Lower lobe of right lung (tissue), 2 donors: ENCODE measurements around the gene NR0B1. TPM values are rescaled to one million over a fixed set of nuclear protein-coding genes. Genes with fewer than 3 reads are reported as not detected.

Experiments
- ATAC-seq, 2 donors: fragments of 200-7000 bp; cut with Tn5 transposase; one replicate each; pipeline ENCODE4 v1.9.1; 2020 to 2022; ENCODE audit warnings: mild to moderate bottlenecking in 2 of 2, moderate library complexity in 2 of 2
- DNase-seq: peaks from one replicate; pipeline ENCODE4 v3.0.0-alpha.2; 2020
- H3K27ac ChIP-seq: fragments of 200-600 bp; one replicate; pipeline ENCODE4 v1.8.0; 2022
- H3K27me3 ChIP-seq: fragments of 200-600 bp; one replicate; pipeline ENCODE4 v1.8.0; 2022; ENCODE audit warnings: low read depth
- H3K36me3 ChIP-seq: fragments of 200-600 bp; one replicate; pipeline ENCODE4 v1.8.0; 2022; ENCODE audit warnings: mild to moderate bottlenecking
- H3K4me1 ChIP-seq: fragments of 200-600 bp; one replicate; pipeline ENCODE4 v1.8.0; 2022
- H3K4me3 ChIP-seq: fragments of 200-600 bp; one replicate; pipeline ENCODE4 v1.8.0; 2022; ENCODE audit warnings: mild to moderate bottlenecking
- H3K9me3 ChIP-seq: fragments of 200-600 bp; one replicate; pipeline ENCODE4 v1.8.0; 2022
- CTCF ChIP-seq: fragments of 200-600 bp; IDR thresholded peaks from one replicate; pipeline ENCODE4 v1.8.0; 2022; ENCODE audit warnings: antibody characterized with exemption, mild to moderate bottlenecking
- intact Hi-C: fragments of 100-400 bp; cut with DNase I; formaldehyde crosslinking; loops from one replicate; pipeline ENCODE4 v1.11.0; 2022
- long read RNA-seq: library from polyadenylated mRNA; unstranded; transcript quantifications from one replicate; pipeline ENCODE4 v2.0.0, GENCODE V29; 2021
- total RNA-seq: library from RNA; stranded (reverse); fragmentation: NEBNext Ultra II Directional; extraction: Animal tissue kit (Norgen Biotek cat#: 25700); gene quantifications from one replicate; pipeline ENCODE4 v1.2.1, GENCODE V29; 2021
- donor health status: DM: no; HTN: yes; CAD: no; lungs with severe emphysema.

Gene NR0B1
- total RNA-seq = not detected
- long read RNA-seq = 0 reads

DNA sequence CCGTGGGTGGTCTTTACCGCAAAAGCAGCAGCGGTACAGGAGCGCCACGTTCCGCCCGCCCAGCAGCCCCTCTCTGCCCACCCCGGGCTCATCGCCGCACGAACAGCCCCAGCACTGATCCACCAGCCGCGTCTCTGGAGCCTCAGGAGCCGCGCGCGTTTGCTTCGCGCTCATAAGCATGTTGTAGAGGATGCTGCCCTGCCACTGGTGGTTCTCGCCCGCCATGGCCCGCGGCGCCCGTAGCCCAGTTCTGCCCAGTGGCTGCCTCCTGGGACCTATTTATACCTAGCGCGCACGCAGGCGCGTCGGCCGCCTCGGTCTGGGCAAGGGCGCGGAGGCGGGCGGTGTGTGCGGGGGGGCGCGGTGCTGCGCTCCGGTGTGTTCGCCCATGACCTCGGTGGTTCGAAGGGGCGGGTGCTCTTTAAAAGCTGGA lies at the start of gene NR0B1:
TSS of gene NR0B1 (minus strand) at position 252 of the 433 bp plus-strand sequence. CDS start at position 225, 27 bp downstream.
- intact Hi-C loops = no loop called here
- no peak within 1 kb of the TSS for H3K27ac ChIP-seq
- no peak for DNase-seq
- H3K27me3 ChIP-seq = peaks cover 18% of the 10 kb centered on the region
- no peaks in the 10 kb centered on the region for H3K4me1 ChIP-seq
- no peak for TF ChIP-seq CTCF
- H3K4me3 ChIP-seq = no peak within 1 kb of the TSS
- no peaks in the 10 kb centered on the region for H3K9me3 ChIP-seq
- H3K36me3 ChIP-seq = no peaks in the 10 kb centered on the region
- peak in 1 of 2 donors; percentile 12 for ATAC-seq

DNA sequence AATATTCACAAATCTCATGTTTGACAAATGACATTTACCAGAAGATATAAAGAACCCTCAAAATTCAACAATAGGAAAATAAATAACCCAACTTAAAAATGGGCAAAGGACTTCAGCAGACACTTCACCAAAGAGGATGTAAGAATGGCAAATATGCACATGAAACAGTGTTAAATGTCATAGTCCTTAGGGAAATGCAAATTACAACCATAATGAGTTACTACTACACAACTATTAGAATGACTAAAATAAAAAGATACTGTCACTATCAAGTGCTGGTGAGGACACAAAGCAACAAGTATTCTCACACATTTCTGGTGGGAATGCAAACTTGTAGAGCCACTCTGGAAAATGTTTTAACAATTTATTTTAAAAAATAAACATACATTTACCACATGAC lies 40.8 kb upstream of the NR0B1 start:
- Histone ChIP-seq H3K36me3 (no peaks in the 10 kb centered on the region), H3K27me3 (no peaks in the 10 kb centered on the region), H3K4me1 (no peaks in the 10 kb centered on the region), H3K4me3 (no peak overlapping the region), H3K27ac (no peak overlapping the region), H3K9me3 (no peaks in the 10 kb centered on the region)
- no peak for ATAC-seq
- intact Hi-C loops = no loop called here
- DNase-seq = no peak
- no peak for TF ChIP-seq CTCF

DNA sequence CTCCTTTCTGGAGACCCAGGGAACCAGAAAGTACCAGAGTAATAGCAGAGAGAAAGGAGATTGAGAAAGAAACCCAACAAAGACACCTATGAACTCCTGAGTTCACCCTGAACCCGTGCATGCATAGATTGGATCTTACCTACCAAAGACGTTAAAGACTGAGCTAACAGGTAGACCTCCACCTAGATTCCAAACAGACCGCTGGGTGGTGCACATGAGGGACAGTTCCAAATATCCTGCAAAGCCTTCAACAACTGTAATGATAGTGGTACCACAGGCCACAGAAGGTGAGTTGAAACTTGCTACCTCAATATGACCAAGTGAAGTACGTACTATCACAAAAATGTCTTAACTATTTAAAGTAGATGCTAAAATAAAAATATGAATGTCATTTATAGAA lies 34.0 kb upstream of the NR0B1 start:
- Histone ChIP-seq H3K4me3 (no peak overlapping the region), H3K27me3 (no peaks in the 10 kb centered on the region), H3K4me1 (no peaks in the 10 kb centered on the region), H3K9me3 (no peaks in the 10 kb centered on the region), H3K36me3 (no peaks in the 10 kb centered on the region), H3K27ac (no peak overlapping the region)
- DNase-seq (no peak), ATAC-seq (no peak)
- intact Hi-C loops = no loop called here
- TF ChIP-seq CTCF = no peak

GRCh38 chrX:30340753-30341152 lies 31.6 kb upstream of the NR0B1 start:
- no peak overlapping the region for H3K27ac ChIP-seq
- no peak overlapping the region for H3K4me3 ChIP-seq
- no peaks in the 10 kb centered on the region for H3K9me3 ChIP-seq
- no peak for ATAC-seq
- no peaks in the 10 kb centered on the region for H3K27me3 ChIP-seq
- DNase-seq = no peak
- no peak for TF ChIP-seq CTCF
- intact Hi-C loops = no loop called here
- H3K4me1 ChIP-seq = no peaks in the 10 kb centered on the region
- H3K36me3 ChIP-seq = no peaks in the 10 kb centered on the region

DNA sequence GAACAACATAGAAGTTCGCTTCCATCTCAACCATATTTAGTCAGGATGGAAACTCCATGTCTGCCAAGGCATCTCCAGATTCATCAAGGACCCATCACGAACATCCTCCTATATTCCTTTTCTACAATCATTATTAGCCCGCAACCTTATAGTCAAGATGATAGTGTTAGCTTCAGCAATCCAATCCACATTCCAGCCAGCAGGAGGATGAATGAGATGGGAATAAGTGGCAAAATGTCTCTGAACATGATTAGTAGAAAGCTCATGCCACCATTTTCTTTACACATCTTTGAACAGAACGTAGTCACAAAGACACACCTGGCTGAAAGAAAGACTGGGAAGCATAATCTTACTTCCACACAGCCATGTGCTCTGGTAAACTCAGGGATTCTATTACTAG lies 18.6 kb upstream of the NR0B1 start:
- Histone ChIP-seq H3K9me3 (no peaks in the 10 kb centered on the region), H3K4me3 (no peak overlapping the region), H3K27me3 (no peaks in the 10 kb centered on the region), H3K4me1 (no peaks in the 10 kb centered on the region), H3K36me3 (no peaks in the 10 kb centered on the region), H3K27ac (no peak overlapping the region)
- DNase-seq (no peak), ATAC-seq (no peak)
- no peak for TF ChIP-seq CTCF
- intact Hi-C loops = no loop called here

DNA sequence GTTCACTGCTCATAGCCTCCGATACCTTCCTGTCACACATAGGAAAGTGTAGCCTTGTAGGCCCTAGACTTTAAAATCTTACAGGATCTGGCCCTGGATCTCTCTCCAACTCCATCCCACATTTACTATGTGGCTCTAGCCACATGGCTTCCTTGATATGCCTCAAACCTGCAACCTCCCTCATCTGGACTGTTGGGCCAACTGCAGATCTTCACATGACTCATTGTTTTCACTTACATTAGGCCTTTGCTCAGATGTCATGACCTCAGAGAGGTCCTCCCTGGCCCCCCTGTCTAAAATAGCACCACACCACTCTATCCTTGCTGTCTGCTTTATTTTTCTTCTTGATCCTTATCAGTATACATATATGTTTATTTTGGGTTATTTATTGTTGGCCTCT lies 8.1 kb upstream of the NR0B1 start:
- Histone ChIP-seq H3K36me3 (no peaks in the 10 kb centered on the region), H3K4me3 (no peak overlapping the region), H3K9me3 (no peaks in the 10 kb centered on the region), H3K4me1 (no peaks in the 10 kb centered on the region), H3K27me3 (no peaks in the 10 kb centered on the region), H3K27ac (no peak overlapping the region)
- intact Hi-C loops = no loop called here
- DNase-seq (no peak), ATAC-seq (no peak)
- no peak for TF ChIP-seq CTCF
